ENCODE results near the gene POLG. TPM values are rescaled to one million over a fixed set of nuclear protein-coding genes. Genes with fewer than 3 reads are reported as not detected.

Gene POLG
- total and polyA plus RNA-seq, 2 of the 4 experiments (the other 2 are of a cell fraction) = 19.9 to 30.6 TPM

- H3K23ac ChIP-seq (ENCODE audit: low read depth, low read length) = no peak overlapping the region
- H4K20me1 ChIP-seq (ENCODE audit: insufficient read depth, low read length) = peaks cover 6% of the 10 kb centered on the region; the same call in 1 of the 2 replicates
- no peaks in the 10 kb centered on the region for H3K9me1 ChIP-seq (ENCODE audit: insufficient read depth, low read length)
- no peak overlapping the region for H2BK5ac ChIP-seq (ENCODE audit: low read depth, low read length, poor library complexity, severe bottlenecking)
- no peak overlapping the region for H3K14ac ChIP-seq (replicated peaks; ENCODE audit: low read depth, low read length)
- no peak overlapping the region for H4K5ac ChIP-seq (ENCODE audit: low read depth, low read length)
- no peak overlapping the region for H3K4me3 ChIP-seq (ENCODE audit: insufficient read depth, low read depth, low read length)
- no peak overlapping the region for H2BK120ac ChIP-seq (ENCODE audit: low read depth, low read length)
- dilution Hi-C loops (cut with HindIII; ENCODE audit: low sequenced_read_pairs, unreplicated experiment) (no loop called here), in situ Hi-C loops (cut with MboI; ENCODE audit: low sequenced_read_pairs) (no loop called here), intact Hi-C loops (cut with micrococcal nuclease) (no loop called here)
- H2AFZ ChIP-seq (replicated peaks; ENCODE audit: low read length, poor library complexity) = no peak overlapping the region
- H3K27me3 ChIP-seq (ENCODE audit: control insufficient read depth, insufficient read depth, low read length) = peaks cover 99% of the 10 kb centered on the region
- no peak overlapping the region for H3K27ac ChIP-seq (ENCODE audit: insufficient read depth, low read length)
- no peaks in the 10 kb centered on the region for H3K4me1 ChIP-seq (ENCODE audit: control insufficient read depth, insufficient read depth, low read length)
- WGBS, 2 experiments (ENCODE audit: extremely low coverage in 2 of 2, insufficient read length in 1 of 2) = 25% methylated on average over 4 of the region's 21 CpGs; no CpG with 5 or more reads in 1 of the 2 experiments
- no peak overlapping the region for H3K56ac ChIP-seq (ENCODE audit: extremely low read depth, insufficient read depth, low read length)
- no peak for DNase-seq
- peak overlapping the region; percentile 43 for H2AK9ac ChIP-seq (replicated peaks; ENCODE audit: low read depth, low read length, poor library complexity)
- H3K4me2 ChIP-seq (ENCODE audit: low read depth, low read length) = no peak overlapping the region
- no TSS peak for BruUV-seq (replicated peaks)
- no peak overlapping the region for H3K18ac ChIP-seq (ENCODE audit: low read depth, low read length)
- no peak overlapping the region for H3K4ac ChIP-seq (ENCODE audit: low read depth, low read length)
- no peak overlapping the region for H2BK20ac ChIP-seq (ENCODE audit: low read depth, low read length)
- no peak overlapping the region for H2AK5ac ChIP-seq (ENCODE audit: low read depth, low read length)
- peaks cover 2% of the 10 kb centered on the region for H3K9me3 ChIP-seq (ENCODE audit: control insufficient read depth, insufficient read depth, low read length)
- no peak overlapping the region for H4K91ac ChIP-seq (ENCODE audit: insufficient read depth, low read depth, low read length)
- ChIA-PET POLR2A (ENCODE audit: unreplicated experiment) (interaction anchor here (1.0 kb wide), 1 partner anchor 9 kb away, joined by 9 read pairs; no protein-coding TSS in a partner anchor), CTCF (no interaction called here)
- H3K36me3 ChIP-seq (ENCODE audit: control insufficient read depth, insufficient read depth, low read length) = no peaks in the 10 kb centered on the region
- no peak overlapping the region for H4K8ac ChIP-seq (ENCODE audit: low read depth in 2 of 2, low read length in 2 of 2)
- TF ChIP-seq RAD21 (IDR thresholded peaks at IDR 0.05; ENCODE audit: low read length) = no peak
- TF ChIP-seq ELK1 (IDR thresholded peaks at IDR 0.05; ENCODE audit: borderline replicate concordance, low read depth, low read length) = no peak
- TF ChIP-seq CEBPB (IDR thresholded peaks at IDR 0.05; ENCODE audit: low read depth, low read length) = no peak
- H3K79me1 ChIP-seq (ENCODE audit: low read depth in 1 of 2, low read length in 2 of 2) = no peaks in the 10 kb centered on the region
- ATAC-seq (ENCODE audit: low read depth) = no peak
- H3K9ac ChIP-seq (ENCODE audit: low read depth, low read length) = no peak overlapping the region
- H2BK15ac ChIP-seq (ENCODE audit: low read depth, low read length) = no peak overlapping the region
Measured at GRCh38 chr15:89366656-89367393, 32.2 kb upstream of the POLG start.

Data from IMR-90 (cell line).